ENCODE data around the gene GJC1.
A peak's percentile ranks its signal among the peaks of the same experiment; 100 is the strongest.

Gene GJC1

GRCh38 chr17:44775838-44776621 lies 54.1 kb downstream of the GJC1 start:
- DNase-seq: peak; percentile 44

GRCh38 chr17:44775136-44775837 lies 54.8 kb downstream of the GJC1 start:
- DNase-seq: peak; percentile 91

- peak; percentile 93 for DNase-seq
These were observed 55.6 kb downstream of the GJC1 start for GRCh38 chr17:44774271-44775135.

- no peak for DNase-seq
These were observed 56.9 kb downstream of the GJC1 start for GRCh38 chr17:44773140-44773539.

GRCh38 chr17:44772308-44773045 lies 57.6 kb downstream of the GJC1 start:
- no peak for DNase-seq

- DNase-seq: peak; percentile 38
These were observed 59.7 kb downstream of the GJC1 start for GRCh38 chr17:44770166-44770925.

GRCh38 chr17:44769647-44770084 lies 60.4 kb downstream of the GJC1 start:
- no peak for DNase-seq

GRCh38 chr17:44769230-44769629 lies 60.9 kb downstream of the GJC1 start:
- no peak for DNase-seq

GRCh38 chr17:44768505-44769142 lies 61.5 kb downstream of the GJC1 start:
- DNase-seq: no peak

- no peak for DNase-seq
These were observed 62.6 kb downstream of the GJC1 start for GRCh38 chr17:44767493-44767892.

- DNase-seq: no peak
These were observed 63.6 kb downstream of the GJC1 start for GRCh38 chr17:44766409-44767038.

- no peak for DNase-seq
These were observed 64.1 kb downstream of the GJC1 start for GRCh38 chr17:44765965-44766364.

- no peak for DNase-seq
These were observed 66.9 kb downstream of the GJC1 start for GRCh38 chr17:44763170-44763569.

- DNase-seq: no peak
These were observed 67.9 kb downstream of the GJC1 start for GRCh38 chr17:44761932-44762810.

GRCh38 chr17:44760474-44761308 lies 69.4 kb downstream of the GJC1 start:
- peak; percentile 57 for DNase-seq

- no peak for DNase-seq
These were observed 70.2 kb downstream of the GJC1 start for GRCh38 chr17:44759916-44760243.

GRCh38 chr17:44759086-44759915 lies 70.8 kb downstream of the GJC1 start:
- peak; percentile 53 for DNase-seq
